Measurements from ENCODE around the gene BAIAP2.

The BAIAP2 gene

GRCh38 chr17:81059026-81059425 lies 24.1 kb downstream of the BAIAP2 start (continued):
- no peak for TF ChIP-seq ZFP3 (CRISPR knock-in tag; IDR thresholded peaks at IDR 0.05)
- TF ChIP-seq ZFP30 (CRISPR knock-in tag; IDR thresholded peaks at IDR 0.05) = no peak
- TF ChIP-seq BACH2 (CRISPR knock-in tag; IDR thresholded peaks at IDR 0.05; ENCODE audit: borderline replicate concordance) = no peak
- no peak for TF ChIP-seq ZC3H10 (CRISPR knock-in tag; IDR thresholded peaks at IDR 0.05)

DNA sequence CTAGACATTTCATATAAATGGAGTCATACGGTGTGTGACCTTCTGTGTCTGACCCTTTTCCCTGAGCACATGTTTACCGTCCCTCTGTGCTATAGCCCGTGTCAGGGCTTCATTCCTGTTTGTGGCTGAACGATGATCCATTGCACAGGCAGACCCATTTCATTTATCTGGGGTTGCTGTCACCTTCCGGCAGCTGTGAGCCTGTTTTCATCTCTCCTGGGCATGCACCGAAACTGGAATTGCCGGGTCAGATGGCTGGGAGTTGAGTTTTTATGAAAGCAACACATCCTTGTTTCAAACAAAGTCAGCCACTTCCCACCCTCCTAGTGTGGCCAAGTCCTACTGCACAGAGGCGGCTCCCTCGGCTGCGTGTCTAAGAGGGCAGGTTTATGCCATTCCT lies 25.5 kb downstream of the BAIAP2 start:
- ATAC-seq = no peak
- TF ChIP-seq SNAI2 (CRISPR knock-in tag; IDR thresholded peaks at IDR 0.05) (no peak), TOX (CRISPR knock-in tag; IDR thresholded peaks at IDR 0.05; ENCODE audit: borderline replicate concordance) (no peak), ZNF70 (CRISPR knock-in tag; IDR thresholded peaks at IDR 0.05) (no peak), GLIS3 (CRISPR knock-in tag; IDR thresholded peaks at IDR 0.05) (no peak), PPARA (CRISPR knock-in tag; IDR thresholded peaks at IDR 0.05; ENCODE audit: borderline replicate concordance) (no peak), ARNTL (CRISPR knock-in tag; IDR thresholded peaks at IDR 0.05; ENCODE audit: borderline replicate concordance, low read depth) (no peak), TCF4 (CRISPR knock-in tag; IDR thresholded peaks at IDR 0.05; ENCODE audit: borderline replicate concordance) (no peak), ZC3H10 (CRISPR knock-in tag; IDR thresholded peaks at IDR 0.05) (no peak), ISL1 (CRISPR knock-in tag; IDR thresholded peaks at IDR 0.05) (no peak), CSDC2 (CRISPR knock-in tag; IDR thresholded peaks at IDR 0.05) (no peak), ZFP30 (CRISPR knock-in tag; IDR thresholded peaks at IDR 0.05) (no peak), PATZ1 (CRISPR knock-in tag; IDR thresholded peaks at IDR 0.05; ENCODE audit: borderline replicate concordance) (no peak), POU6F1 (CRISPR knock-in tag; IDR thresholded peaks at IDR 0.05; ENCODE audit: borderline replicate concordance, low read depth) (no peak), OSR1 (CRISPR knock-in tag; IDR thresholded peaks at IDR 0.05) (no peak), CREB5 (CRISPR knock-in tag; IDR thresholded peaks at IDR 0.05; ENCODE audit: low read depth) (no peak), ZFP3 (CRISPR knock-in tag; IDR thresholded peaks at IDR 0.05) (no peak), CSRNP3 (CRISPR knock-in tag; IDR thresholded peaks at IDR 0.05) (no peak), ZNF565 (CRISPR knock-in tag; conservative IDR thresholded peaks at IDR 0.05; ENCODE audit: low read depth) (no peak)
- TF ChIP-seq, protein P1, sequence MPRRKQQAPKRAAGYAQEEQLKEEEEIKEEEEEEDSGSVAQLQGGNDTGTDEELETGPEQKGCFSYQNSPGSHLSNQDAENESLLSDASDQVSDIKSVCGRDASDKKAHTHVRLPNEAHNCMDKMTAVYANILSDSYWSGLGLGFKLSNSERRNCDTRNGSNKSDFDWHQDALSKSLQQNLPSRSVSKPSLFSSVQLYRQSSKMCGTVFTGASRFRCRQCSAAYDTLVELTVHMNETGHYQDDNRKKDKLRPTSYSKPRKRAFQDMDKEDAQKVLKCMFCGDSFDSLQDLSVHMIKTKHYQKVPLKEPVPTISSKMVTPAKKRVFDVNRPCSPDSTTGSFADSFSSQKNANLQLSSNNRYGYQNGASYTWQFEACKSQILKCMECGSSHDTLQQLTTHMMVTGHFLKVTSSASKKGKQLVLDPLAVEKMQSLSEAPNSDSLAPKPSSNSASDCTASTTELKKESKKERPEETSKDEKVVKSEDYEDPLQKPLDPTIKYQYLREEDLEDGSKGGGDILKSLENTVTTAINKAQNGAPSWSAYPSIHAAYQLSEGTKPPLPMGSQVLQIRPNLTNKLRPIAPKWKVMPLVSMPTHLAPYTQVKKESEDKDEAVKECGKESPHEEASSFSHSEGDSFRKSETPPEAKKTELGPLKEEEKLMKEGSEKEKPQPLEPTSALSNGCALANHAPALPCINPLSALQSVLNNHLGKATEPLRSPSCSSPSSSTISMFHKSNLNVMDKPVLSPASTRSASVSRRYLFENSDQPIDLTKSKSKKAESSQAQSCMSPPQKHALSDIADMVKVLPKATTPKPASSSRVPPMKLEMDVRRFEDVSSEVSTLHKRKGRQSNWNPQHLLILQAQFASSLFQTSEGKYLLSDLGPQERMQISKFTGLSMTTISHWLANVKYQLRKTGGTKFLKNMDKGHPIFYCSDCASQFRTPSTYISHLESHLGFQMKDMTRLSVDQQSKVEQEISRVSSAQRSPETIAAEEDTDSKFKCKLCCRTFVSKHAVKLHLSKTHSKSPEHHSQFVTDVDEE (CRISPR knock-in tag; IDR thresholded peaks at IDR 0.05) = no peak

DNA sequence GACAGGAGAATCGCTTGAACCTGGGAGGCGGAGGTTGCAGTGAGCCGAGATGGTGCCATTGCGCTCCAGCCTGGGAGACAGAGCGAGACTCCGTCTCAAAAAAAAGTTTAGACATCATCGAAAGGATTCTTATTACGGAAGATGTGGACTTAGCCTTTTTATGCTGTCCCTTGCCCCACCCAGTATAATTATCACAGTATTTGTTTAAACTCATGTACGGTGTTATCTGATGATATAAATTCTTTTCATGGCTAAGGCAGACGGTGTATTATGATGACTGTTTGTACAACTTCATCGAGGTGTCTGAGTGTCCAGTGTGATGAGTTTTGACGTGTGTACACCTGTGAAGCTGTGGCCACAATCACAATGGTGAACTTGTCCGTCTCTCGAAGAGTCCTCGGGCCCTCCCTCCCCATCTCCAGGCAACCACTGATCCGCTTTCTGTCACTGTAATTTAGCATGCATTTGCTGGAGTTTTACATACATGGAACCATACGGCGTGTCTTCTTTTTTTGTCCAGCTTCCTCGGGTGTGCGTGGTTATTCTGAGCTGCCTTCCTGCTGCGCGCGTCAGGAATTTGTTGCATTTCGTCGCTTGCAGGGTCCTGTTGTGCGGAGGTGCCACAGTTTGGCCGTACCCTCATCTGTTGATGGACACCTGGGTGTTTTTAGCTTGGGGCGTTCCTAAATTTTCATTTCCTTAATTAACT lies 26.2 kb downstream of the BAIAP2 start:
- TF ChIP-seq ZNF8 (CRISPR knock-in tag; IDR thresholded peaks at IDR 0.05) (no peak), ZNF70 (CRISPR knock-in tag; IDR thresholded peaks at IDR 0.05) (no peak), CSRNP3 (CRISPR knock-in tag; IDR thresholded peaks at IDR 0.05) (no peak), CREB5 (CRISPR knock-in tag; IDR thresholded peaks at IDR 0.05; ENCODE audit: low read depth) (no peak), RARB (CRISPR knock-in tag; IDR thresholded peaks at IDR 0.05) (no peak), ZFP3 (CRISPR knock-in tag; IDR thresholded peaks at IDR 0.05) (no peak), PATZ1 (CRISPR knock-in tag; IDR thresholded peaks at IDR 0.05; ENCODE audit: borderline replicate concordance) (no peak), TCF4 (CRISPR knock-in tag; IDR thresholded peaks at IDR 0.05; ENCODE audit: borderline replicate concordance) (no peak), ARNTL (CRISPR knock-in tag; IDR thresholded peaks at IDR 0.05; ENCODE audit: borderline replicate concordance, low read depth) (no peak), ISL1 (CRISPR knock-in tag; IDR thresholded peaks at IDR 0.05) (no peak)
- no peak for ATAC-seq
